ENCODE results near the gene PILRA. TPM values are rescaled to one million over a fixed set of nuclear protein-coding genes. Genes with fewer than 3 reads are reported as not detected.
"Not testable (repeated sequence)": the region's sequence is repeated elsewhere in the genome, so short reads cannot be mapped to it uniquely, and the experiment has no call there.

Gene PILRA
- total RNA-seq, 2 experiments from 2014 or later = 8.1 to 11.5 TPM

DNA sequence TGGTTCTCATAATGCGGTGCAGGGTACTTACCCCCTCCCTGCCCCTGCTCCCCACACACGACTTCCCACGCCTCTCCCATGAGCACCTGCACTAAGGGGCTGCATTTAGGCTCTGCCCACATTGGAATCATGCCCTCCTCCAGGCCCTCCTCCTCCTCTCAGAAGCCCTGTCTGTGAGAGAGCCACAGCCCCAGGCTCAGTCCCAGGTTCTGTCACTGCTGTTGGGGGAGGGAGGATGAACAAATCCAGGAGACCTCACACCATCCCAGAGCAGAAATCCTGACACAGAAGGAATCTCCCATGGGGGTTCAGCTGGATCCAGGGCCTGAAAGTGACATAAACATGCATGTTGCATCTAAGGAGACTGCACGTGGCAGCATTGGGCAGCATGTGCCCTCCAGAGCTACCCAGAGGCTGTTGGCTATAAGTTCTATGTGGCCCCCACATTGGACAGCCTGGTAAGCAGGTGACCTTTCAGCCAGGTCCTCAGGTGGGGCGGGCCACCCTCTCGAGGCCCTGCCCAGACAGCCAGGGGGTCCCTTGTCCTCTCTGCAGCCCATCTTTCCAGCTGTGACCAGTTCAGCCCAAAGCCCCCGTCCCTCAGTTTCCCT, 1.6 kb upstream of the PILRA start:
- H3K9me3 Mint-ChIP-seq (ENCODE audit: insufficient read depth) = no peaks in the 10 kb centered on the region
- H3K36me3 Mint-ChIP-seq (ENCODE audit: low read depth) = peaks cover 12% of the 10 kb centered on the region
- peak; percentile 5 for ATAC-seq
- H3K27me3 Mint-ChIP-seq (ENCODE audit: low read depth) = no peaks in the 10 kb centered on the region
- H3K4me1 Mint-ChIP-seq (ENCODE audit: low read depth) = peaks cover 60% of the 10 kb centered on the region
- no peak for DNase-seq
- H3K4me3 Mint-ChIP-seq = no peak overlapping the region
- ChIA-PET CTCF (no interaction called here), POLR2A (no interaction called here)
- H3K27ac Mint-ChIP-seq = peak overlapping the region; percentile 92

DNA sequence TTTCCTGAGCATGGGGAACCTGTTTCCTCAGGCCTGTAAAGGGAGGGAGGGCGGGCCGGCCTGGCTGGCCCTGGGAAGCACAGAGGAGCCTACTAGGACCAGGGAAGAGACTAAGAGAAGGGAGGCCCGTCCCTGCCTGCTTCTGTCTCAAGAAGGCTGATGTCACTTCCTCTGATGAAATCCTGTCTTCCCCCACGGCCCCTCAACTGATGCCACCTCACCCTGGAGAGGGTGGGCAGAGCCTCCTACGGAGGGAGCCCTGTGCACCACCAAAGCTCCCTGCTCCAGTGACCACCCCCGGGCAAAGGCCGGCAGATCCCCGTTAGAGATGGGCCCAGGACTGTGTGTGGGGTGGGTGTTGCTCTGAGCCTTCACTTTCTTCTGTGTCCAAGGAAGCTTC, 1.0 kb upstream of the PILRA start:
- Mint-ChIP-seq H3K4me1 (ENCODE audit: low read depth) (peaks cover 56% of the 10 kb centered on the region), H3K27me3 (ENCODE audit: low read depth) (no peaks in the 10 kb centered on the region), H3K36me3 (ENCODE audit: low read depth) (peaks cover 9% of the 10 kb centered on the region), H3K4me3 (peak overlapping the region; percentile 3), H3K9me3 (ENCODE audit: insufficient read depth) (no peaks in the 10 kb centered on the region), H3K27ac (peak overlapping the region; percentile 92)
- ATAC-seq (peak; percentile 45), DNase-seq (peak; percentile 50)
- POLR2A ChIA-PET = no interaction called here
- CTCF ChIA-PET = no interaction called here

DNA sequence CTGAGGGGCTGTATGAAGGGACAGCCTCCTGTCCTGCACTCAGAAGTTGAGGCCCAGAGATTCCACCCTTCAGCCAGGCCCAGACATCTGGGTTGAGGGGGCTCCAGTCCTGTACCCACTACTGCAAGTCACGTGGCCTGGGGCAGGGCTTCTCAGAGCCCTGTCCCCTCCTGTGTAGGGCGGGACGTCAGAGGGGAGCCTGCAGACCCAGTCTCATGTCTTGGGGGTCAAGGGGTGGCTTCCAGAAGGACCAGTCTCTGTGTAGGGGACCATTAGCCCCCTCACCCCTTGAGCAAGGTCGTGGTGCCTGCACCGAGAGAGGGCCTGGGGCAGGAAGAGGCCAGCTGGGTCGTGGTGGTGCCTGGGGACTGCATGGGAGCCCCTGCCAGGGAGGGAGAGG, 593 bp upstream of the PILRA start:
- ATAC-seq (no peak), DNase-seq (no peak)
- H3K9me3 Mint-ChIP-seq (ENCODE audit: insufficient read depth) = no peaks in the 10 kb centered on the region
- no peaks in the 10 kb centered on the region for H3K27me3 Mint-ChIP-seq (ENCODE audit: low read depth)
- ChIA-PET CTCF (interaction anchor here (3.4 kb wide), 1 partner anchor 34 kb away, joined by 17 read pairs; no protein-coding TSS in a partner anchor), POLR2A (no interaction called here)
- H3K4me1 Mint-ChIP-seq (ENCODE audit: low read depth) = peaks cover 55% of the 10 kb centered on the region
- no peak overlapping the region for H3K4me3 Mint-ChIP-seq
- H3K36me3 Mint-ChIP-seq (ENCODE audit: low read depth) = peaks cover 6% of the 10 kb centered on the region
- peak overlapping the region; percentile 92 for H3K27ac Mint-ChIP-seq

GRCh38 chr7:100373870-100374598, 747 bp downstream of the PILRA start:
- DNase-seq; H3K9me3 Mint-ChIP-seq (ENCODE audit: insufficient read depth); H3K4me3 Mint-ChIP-seq; H3K36me3 Mint-ChIP-seq (ENCODE audit: low read depth); H3K27me3 Mint-ChIP-seq (ENCODE audit: low read depth): not testable (repeated sequence)
- Mint-ChIP-seq H3K4me1 (ENCODE audit: low read depth) (peaks cover 45% of the 10 kb centered on the region), H3K27ac (peak overlapping the region; percentile 88)
- ChIA-PET POLR2A (interaction anchor here (0.5 to 1.4 kb wide), 2 partner anchors 15 to 55 kb away, joined by 3 to 5 read pairs; partner anchors contain the start of gene ZCWPW1), CTCF (interaction anchor here (0.9 to 3.4 kb wide), 3 partner anchors 11 to 33 kb away, joined by 3 to 17 read pairs (median 6); no protein-coding TSS in a partner anchor)
- ATAC-seq = peak; percentile 20

- peaks cover 5% of the 10 kb centered on the region for H3K36me3 Mint-ChIP-seq (ENCODE audit: low read depth)
- no peaks in the 10 kb centered on the region for H3K27me3 Mint-ChIP-seq (ENCODE audit: low read depth)
- ATAC-seq (peak; percentile 72), DNase-seq (peak; percentile 60)
- no peaks in the 10 kb centered on the region for H3K9me3 Mint-ChIP-seq (ENCODE audit: insufficient read depth)
- H3K4me1 Mint-ChIP-seq (ENCODE audit: low read depth) = peaks cover 40% of the 10 kb centered on the region
- CTCF ChIA-PET = interaction anchor here (0.9 to 3.4 kb wide), 3 partner anchors 10 to 32 kb away, joined by 3 to 17 read pairs (median 6); no protein-coding TSS in a partner anchor
- H3K27ac Mint-ChIP-seq = peak overlapping the region; percentile 88
- POLR2A ChIA-PET = interaction anchor here (0.5 to 1.4 kb wide), 2 partner anchors 14 to 54 kb away, joined by 3 to 5 read pairs; partner anchors contain the start of gene ZCWPW1
- H3K4me3 Mint-ChIP-seq = peak overlapping the region; percentile 27
Observed at GRCh38 chr7:100374601-100375000, 1.3 kb downstream of the PILRA start.

DNA sequence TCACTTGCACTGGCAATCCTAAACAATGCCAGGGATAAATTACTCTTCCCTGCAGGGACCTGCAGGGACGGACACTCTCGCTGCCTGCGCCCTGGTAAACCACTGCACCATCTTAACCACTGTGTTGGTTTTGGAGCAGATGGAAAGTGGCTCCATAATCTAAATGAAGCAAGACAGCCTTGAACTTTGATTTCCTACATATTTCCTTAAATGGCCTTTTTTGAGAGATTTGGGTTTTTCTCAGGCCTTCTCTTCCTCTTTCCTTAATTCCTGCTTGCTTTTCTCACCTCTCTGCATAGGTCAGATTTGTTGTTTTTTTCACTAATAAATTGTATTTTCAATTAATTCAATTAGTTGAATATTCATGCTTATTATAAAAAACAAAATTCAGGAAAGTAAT, 2.8 kb downstream of the PILRA start:
- peaks cover 3% of the 10 kb centered on the region for H3K36me3 Mint-ChIP-seq (ENCODE audit: low read depth)
- H3K9me3 Mint-ChIP-seq (ENCODE audit: insufficient read depth) = no peaks in the 10 kb centered on the region
- no peaks in the 10 kb centered on the region for H3K27me3 Mint-ChIP-seq (ENCODE audit: low read depth)
- peaks cover 39% of the 10 kb centered on the region for H3K4me1 Mint-ChIP-seq (ENCODE audit: low read depth)
- POLR2A ChIA-PET = no interaction called here
- DNase-seq (no peak), ATAC-seq (no peak)
- CTCF ChIA-PET = interaction anchor here (3.4 kb wide), 1 partner anchor 31 kb away, joined by 17 read pairs; no protein-coding TSS in a partner anchor
- no peak overlapping the region for H3K4me3 Mint-ChIP-seq
- H3K27ac Mint-ChIP-seq = no peak overlapping the region

DNA sequence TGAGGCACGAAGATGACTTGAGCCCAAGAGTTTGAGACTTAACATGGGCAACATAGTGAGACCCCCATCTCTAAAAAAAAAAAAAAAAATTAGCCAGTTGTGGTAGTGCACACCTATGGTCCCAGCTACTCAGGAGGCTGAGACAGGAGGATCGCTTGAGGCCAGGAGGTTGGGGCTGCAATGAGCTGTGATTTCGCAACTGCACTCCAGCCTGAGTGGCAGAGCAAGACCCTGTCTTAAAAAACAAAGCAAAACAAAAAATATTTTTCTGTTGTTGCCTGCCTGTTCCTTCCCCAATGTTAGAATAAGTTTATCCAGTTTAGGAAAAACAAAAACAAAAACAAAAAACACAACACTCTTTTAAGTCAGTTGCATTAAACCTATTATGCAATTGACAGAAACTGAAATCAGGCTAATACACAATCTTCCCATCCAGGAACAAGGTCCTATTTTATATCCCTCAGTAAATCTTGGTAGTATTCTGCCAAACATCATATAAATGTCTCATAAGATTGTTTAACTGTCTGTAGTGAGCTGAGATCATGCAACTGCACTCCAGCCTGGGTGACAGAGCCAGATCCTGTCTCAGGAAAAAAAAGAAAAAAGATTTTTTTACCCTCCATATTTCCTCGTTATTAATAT, 4.9 kb downstream of the PILRA start:
- H3K4me3 Mint-ChIP-seq = no peak overlapping the region
- no peak overlapping the region for H3K27ac Mint-ChIP-seq
- CTCF ChIA-PET = no interaction called here
- H3K4me1 Mint-ChIP-seq (ENCODE audit: low read depth) = peaks cover 30% of the 10 kb centered on the region
- POLR2A ChIA-PET = no interaction called here
- peaks cover 2% of the 10 kb centered on the region for H3K27me3 Mint-ChIP-seq (ENCODE audit: low read depth)
- no peaks in the 10 kb centered on the region for H3K9me3 Mint-ChIP-seq (ENCODE audit: insufficient read depth)
- DNase-seq (no peak), ATAC-seq (no peak)
- peaks cover 3% of the 10 kb centered on the region for H3K36me3 Mint-ChIP-seq (ENCODE audit: low read depth)

DNA sequence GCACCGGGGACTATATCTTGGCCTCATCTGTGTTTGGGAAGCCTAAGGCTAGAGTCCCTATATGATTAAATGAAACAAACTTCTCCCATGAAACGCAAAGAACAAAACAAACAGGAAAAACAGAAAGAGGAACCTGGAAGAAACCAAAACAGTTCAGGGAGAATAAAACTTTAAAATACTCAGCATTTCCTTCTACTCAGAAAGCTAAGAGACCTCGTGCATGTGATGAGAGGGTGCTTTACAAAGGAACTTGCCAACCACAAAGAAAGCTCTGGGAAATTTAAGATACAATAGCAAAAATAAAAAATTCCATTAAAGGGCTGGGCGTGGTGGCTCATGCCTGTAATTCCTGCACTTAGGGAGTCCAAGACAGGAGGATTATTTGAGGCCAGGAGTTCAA, 6.9 kb downstream of the PILRA start:
- H3K36me3 Mint-ChIP-seq (ENCODE audit: low read depth) = peaks cover 3% of the 10 kb centered on the region
- ChIA-PET POLR2A (no interaction called here), CTCF (no interaction called here)
- ATAC-seq (no peak), DNase-seq (no peak)
- H3K27ac Mint-ChIP-seq = no peak overlapping the region
- no peak overlapping the region for H3K4me3 Mint-ChIP-seq
- H3K27me3 Mint-ChIP-seq (ENCODE audit: low read depth) = peaks cover 9% of the 10 kb centered on the region
- H3K4me1 Mint-ChIP-seq (ENCODE audit: low read depth) = peaks cover 16% of the 10 kb centered on the region
- H3K9me3 Mint-ChIP-seq (ENCODE audit: insufficient read depth) = no peaks in the 10 kb centered on the region

GRCh38 chr7:100381531-100382233, 8.4 kb downstream of the PILRA start:
- DNase-seq; H3K36me3 Mint-ChIP-seq (ENCODE audit: low read depth); H3K27me3 Mint-ChIP-seq (ENCODE audit: low read depth); CTCF ChIA-PET; H3K9me3 Mint-ChIP-seq (ENCODE audit: insufficient read depth); H3K27ac Mint-ChIP-seq; H3K4me3 Mint-ChIP-seq; ATAC-seq: not testable (repeated sequence)
- POLR2A ChIA-PET = interaction anchor here (0.6 to 0.8 kb wide), 3 partner anchors 48 to 200 kb away, joined by 3 to 4 read pairs (median 3); no protein-coding TSS in a partner anchor
- H3K4me1 Mint-ChIP-seq (ENCODE audit: low read depth) = peaks cover 11% of the 10 kb centered on the region

DNA sequence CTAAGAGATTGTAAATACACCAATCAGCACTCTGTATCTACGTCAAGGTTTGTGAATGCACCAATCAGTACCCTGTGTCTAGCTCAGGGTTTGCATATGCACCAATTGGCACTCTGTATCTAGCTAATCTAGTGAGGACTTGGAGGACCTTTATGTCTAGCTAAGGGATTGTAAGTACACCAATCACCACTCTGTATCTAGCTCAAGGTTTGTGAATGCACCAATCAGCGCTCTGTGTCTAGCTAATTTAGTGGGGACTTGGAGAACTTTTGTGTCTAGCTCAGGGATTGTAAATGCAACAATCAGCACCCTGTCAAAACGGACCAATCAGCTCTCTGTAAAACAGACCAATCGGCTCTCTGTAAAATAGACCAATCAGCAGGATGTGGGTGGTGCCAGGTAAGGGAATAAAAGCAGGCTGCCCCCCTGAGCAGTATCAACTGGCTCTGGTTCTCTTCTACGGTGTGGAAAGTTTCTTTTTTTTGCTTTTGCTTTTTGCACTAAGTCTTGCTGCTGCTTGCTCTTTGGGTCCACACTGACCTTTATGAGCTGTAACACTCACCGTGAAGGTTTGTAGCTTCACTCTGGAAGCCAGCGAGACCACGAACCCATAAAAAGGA, 9.1 kb downstream of the PILRA start:
- H3K4me1 Mint-ChIP-seq (ENCODE audit: low read depth) = peaks cover 11% of the 10 kb centered on the region
- CTCF ChIA-PET = interaction anchor here (1.0 to 1.6 kb wide), 2 partner anchors 15 to 25 kb away, joined by 3 to 9 read pairs; no protein-coding TSS in a partner anchor
- not testable (repeated sequence) for H3K27ac Mint-ChIP-seq; H3K36me3 Mint-ChIP-seq (ENCODE audit: low read depth); H3K9me3 Mint-ChIP-seq (ENCODE audit: insufficient read depth); H3K27me3 Mint-ChIP-seq (ENCODE audit: low read depth); H3K4me3 Mint-ChIP-seq; DNase-seq
- POLR2A ChIA-PET = interaction anchor here (0.5 to 0.7 kb wide), 2 partner anchors 47 to 62 kb away, joined by 3 read pairs; partner anchors contain the start of gene MEPCE
- ATAC-seq = peak; percentile 33

Measured in activated CD8-positive, alpha-beta T cell treated with anti-CD3 and anti-CD28 coated beads, Interleukin-2, amount 10 ng/mL, durations not matched to agents 7 days and 5 days (primary cell).